GM19372 (cell line): Measurements from ENCODE around the gene GNB1.

ENCODE experiments used
- ATAC-seq: cut with Tn5 transposase; IDR thresholded peaks from one replicate; pipeline ENCODE4 v1.9.1; 2021; ENCODE audit warnings: mild to moderate bottlenecking, low read depth, moderate library complexity; ENCODE audit not compliant: unreplicated experiment

The GNB1 gene

GRCh38 chr1:1786836-1787605 lies 103.9 kb downstream of the GNB1 start:
- ATAC-seq, result no peak

- no peak for ATAC-seq
Observed at GRCh38 chr1:1785666-1786065, 105.2 kb downstream of the GNB1 start.

- ATAC-seq, result no peak
Observed at GRCh38 chr1:1784933-1785332, 106.0 kb downstream of the GNB1 start.

GRCh38 chr1:1783320-1783719 lies 107.6 kb downstream of the GNB1 start:
- no peak for ATAC-seq

- ATAC-seq, result no peak
Observed at GRCh38 chr1:1782399-1783221, 108.3 kb downstream of the GNB1 start.

- ATAC-seq, result no peak
Observed at GRCh38 chr1:1781526-1781903, 109.4 kb downstream of the GNB1 start.

GRCh38 chr1:1780598-1781525 lies 110.0 kb downstream of the GNB1 start:
- ATAC-seq, result no peak

- peak; percentile 27 for ATAC-seq
Observed at GRCh38 chr1:1779691-1780597, 110.9 kb downstream of the GNB1 start.

GRCh38 chr1:1779320-1779675 lies 111.6 kb downstream of the GNB1 start:
- no peak for ATAC-seq

GRCh38 chr1:1778663-1779319 lies 112.1 kb downstream of the GNB1 start:
- ATAC-seq, result peak; percentile 60

GRCh38 chr1:1777950-1778662 lies 112.8 kb downstream of the GNB1 start, which contains the start of gene NADK:
NADK (minus strand) TSS chr1:1778470; CDS start chr1:1765406, 13,064 bp downstream.
- ATAC-seq, result peak; percentile 40

GRCh38 chr1:1777583-1777899 lies 113.3 kb downstream of the GNB1 start:
- no peak for ATAC-seq

GRCh38 chr1:1776672-1777582 lies 114.0 kb downstream of the GNB1 start:
- ATAC-seq, result no peak

GRCh38 chr1:1775327-1776226 lies 115.3 kb downstream of the GNB1 start:
- no peak for ATAC-seq

GRCh38 chr1:1773874-1774273 lies 117.0 kb downstream of the GNB1 start:
- ATAC-seq, result no peak

- no peak for ATAC-seq
Observed at GRCh38 chr1:1771096-1771495, 119.8 kb downstream of the GNB1 start.

GRCh38 chr1:1770102-1770501 lies 120.8 kb downstream of the GNB1 start:
- no peak for ATAC-seq
